ENCODE measurements around the gene AKAP13.

- TF ChIP-seq REST (IDR thresholded peaks at IDR 0.05; ENCODE audit: low read depth), result no peak
- no peak for TF ChIP-seq TEAD4 (IDR thresholded peaks at IDR 0.05)
- TF ChIP-seq NFIC (IDR thresholded peaks at IDR 0.05), result no peak
- TF ChIP-seq TAF1 (IDR thresholded peaks at IDR 0.05; ENCODE audit: low read depth), result no peak
- TF ChIP-seq CEBPB (IDR thresholded peaks at IDR 0.05), result no peak
- no peak for TF ChIP-seq YY1 (IDR thresholded peaks at IDR 0.05; ENCODE audit: low read depth)
- TF ChIP-seq MAX (IDR thresholded peaks at IDR 0.05), result no peak
- TF ChIP-seq EP300 (IDR thresholded peaks at IDR 0.05; ENCODE audit: borderline replicate concordance), result no peak
- no peak for TF ChIP-seq EGR1 (IDR thresholded peaks at IDR 0.05)
These were observed 390.0 kb downstream of the AKAP13 start for GRCh38 chr15:85770096-85771041.
